GM19035 (cell line): ENCODE results near the gene LGALS14.
"Not testable (repeated sequence)": the region's sequence is repeated elsewhere in the genome, so short reads cannot be mapped to it uniquely, and the experiment has no call there.

Source experiments
- ATAC-seq: cut with Tn5 transposase; IDR thresholded peaks from one replicate; pipeline ENCODE4 v1.9.1; 2021; ENCODE audit not compliant: unreplicated experiment

Gene LGALS14

GRCh38 chr19:39695759-39696158, 8.5 kb upstream of the LGALS14 start:
- no peak for ATAC-seq

DNA sequence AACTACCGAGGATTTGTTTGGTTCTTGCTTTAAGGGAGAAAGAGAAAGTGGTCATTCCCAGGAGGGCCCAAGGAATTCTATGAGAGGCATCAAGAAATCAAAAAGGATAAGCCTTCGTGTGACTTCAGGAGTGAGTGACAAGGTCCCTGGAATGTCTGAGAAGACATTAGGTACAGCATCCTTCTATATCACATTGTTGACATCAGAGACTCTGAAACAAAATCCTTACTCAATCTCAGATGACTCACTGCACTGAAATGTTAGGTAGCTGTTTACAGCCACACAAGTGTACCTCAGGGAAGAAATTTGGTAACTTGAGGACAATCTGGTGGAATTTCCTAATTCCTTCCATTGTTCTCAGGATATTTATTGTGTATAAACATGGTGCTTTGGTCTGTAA, 7.9 kb upstream of the LGALS14 start:
- no peak for ATAC-seq

GRCh38 chr19:39698535-39698934, 5.7 kb upstream of the LGALS14 start:
- no peak for ATAC-seq

DNA sequence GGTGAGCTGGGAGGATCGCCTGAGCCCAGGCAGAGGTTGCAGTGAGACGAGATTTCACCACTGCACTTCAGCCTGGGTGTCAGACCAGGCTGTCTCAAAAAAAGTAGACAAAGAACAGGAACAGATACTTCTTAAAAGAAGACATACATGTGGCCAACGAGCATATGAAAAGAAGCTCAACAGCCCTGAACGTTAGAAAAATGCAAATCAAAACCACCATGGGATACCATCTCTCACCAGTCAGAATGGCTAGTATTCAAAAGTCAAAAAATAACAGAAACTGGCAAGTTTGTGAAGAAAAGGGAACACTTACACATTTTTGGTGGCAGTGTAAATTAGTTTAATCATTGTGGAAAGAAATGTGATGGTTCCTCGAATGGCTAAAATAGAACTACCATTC, 3.0 kb upstream of the LGALS14 start:
- ATAC-seq: no peak

GRCh38 chr19:39705578-39706188, 1.4 kb downstream of the LGALS14 start:
- no peak for ATAC-seq

DNA sequence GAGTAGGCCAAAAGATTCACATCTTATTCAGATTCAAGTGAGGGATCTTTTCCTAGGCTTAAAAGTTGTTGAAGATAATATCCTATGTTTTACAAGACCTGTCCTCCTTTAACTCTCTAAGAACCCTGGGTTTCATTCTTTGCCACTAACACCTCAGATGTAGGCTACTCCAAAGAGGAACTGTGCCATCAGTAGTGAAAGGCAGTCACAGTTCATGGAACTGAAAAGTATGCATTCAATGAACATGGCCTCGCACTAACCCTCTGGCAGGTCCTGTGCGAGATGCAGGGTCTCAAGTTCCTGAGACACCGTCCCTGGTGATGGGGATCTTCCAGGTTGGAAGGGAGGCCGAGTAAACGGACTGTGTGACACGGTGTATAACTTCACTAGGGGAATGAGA, 4.3 kb downstream of the LGALS14 start:
- no peak for ATAC-seq

GRCh38 chr19:39709026-39709872, 5.0 kb downstream of the LGALS14 start:
- no peak for ATAC-seq

DNA sequence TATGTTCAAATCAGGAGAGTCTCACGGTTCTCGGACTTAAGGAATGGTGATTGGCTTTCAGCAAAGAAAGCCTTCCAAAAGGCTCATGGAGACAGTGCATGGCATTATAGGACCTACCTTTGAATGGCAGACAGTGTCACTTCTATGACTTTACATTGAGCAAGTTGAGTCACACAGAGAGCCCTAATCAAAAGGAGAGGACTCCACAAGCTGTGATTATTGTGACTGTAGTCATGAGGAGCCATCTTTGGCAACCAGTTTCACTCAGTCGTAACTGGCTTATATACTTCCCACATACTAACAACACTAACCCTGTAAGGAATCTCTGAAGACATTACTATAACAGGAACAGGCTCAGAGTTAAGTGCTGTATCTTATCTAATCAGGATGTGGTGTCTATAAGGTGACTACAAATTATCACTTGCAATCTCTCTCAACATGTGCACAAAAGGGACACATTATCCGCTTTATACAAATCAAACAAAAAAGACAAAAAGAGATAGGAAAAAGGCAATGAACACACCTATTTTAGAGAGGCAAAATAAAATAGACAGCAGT, 6.1 kb downstream of the LGALS14 start:
- no peak for ATAC-seq

GRCh38 chr19:39720144-39720543, 15.9 kb downstream of the LGALS14 start:
- not testable (repeated sequence) for ATAC-seq

- no peak for ATAC-seq
Measured at GRCh38 chr19:39725995-39726394, 21.7 kb downstream of the LGALS14 start.

DNA sequence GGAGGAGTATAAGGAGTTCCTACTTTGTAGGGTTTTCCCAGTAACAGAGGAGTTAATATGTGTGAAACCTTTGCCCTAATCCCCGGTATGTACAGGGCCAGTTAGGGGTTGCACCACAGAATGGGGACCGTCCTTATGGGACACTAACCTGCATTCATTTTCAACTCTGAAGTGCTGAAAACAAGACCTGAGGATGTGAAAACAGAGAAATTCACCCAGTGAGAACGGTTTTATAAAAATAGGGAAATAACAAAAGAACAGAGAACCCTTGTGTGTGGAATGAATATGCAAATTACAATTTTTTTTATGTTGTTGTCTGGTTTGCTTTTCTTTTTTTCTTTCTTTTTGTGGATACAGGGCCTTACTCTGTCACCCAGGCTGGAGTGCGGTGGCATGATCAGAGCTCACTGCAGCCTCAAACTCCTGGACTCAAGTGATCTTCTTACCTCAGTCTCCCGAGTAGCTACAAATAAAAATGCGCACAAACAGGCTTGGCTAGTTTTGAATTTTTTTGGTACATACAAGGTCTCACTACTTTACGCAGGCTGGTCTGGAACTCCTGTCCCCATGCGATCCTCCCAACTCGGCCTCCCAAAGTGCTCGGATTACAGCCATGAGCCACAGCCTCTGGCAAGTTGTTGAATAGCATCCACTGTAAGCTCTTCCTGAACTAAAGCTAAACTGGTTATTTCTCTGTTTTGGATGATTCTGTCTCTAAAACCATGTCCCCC, 23.0 kb downstream of the LGALS14 start:
- ATAC-seq: no peak

DNA sequence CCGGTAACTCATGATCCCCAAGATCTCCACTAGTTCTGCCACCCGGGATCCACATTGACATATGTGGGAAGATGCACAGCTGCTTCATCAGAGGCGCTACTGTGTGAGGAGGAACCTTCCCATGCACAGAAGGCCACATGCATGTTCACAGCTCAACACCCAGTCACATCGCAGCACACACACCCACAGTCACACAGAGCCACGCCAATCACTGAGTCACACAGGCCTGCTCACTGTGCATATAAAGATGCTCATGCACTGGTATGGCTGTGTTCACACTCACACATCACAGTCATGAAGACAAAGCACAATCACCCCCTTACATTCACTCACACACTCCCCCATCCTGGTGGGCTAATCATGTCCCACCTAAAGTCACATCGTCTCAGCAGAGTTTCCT, 23.8 kb downstream of the LGALS14 start:
- ATAC-seq: no peak

DNA sequence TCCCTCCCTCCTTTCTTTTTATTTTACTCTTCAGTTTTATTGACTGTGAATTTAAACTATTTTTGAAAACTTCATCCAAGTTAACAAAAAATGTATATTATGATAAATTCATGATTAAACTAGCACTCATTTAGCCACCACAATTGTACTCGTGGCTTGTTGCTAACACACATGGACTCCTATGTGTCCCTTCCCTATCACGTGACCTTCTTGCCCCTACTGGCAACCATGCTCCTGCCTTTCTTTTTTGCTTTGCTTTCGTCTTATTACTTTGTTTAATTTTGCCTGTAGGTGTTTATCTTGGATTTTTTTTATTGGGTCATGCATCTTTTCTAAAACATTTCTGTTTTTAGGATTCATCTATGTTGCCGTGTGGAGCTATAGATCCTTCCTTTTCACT, 25.3 kb downstream of the LGALS14 start:
- no peak for ATAC-seq

DNA sequence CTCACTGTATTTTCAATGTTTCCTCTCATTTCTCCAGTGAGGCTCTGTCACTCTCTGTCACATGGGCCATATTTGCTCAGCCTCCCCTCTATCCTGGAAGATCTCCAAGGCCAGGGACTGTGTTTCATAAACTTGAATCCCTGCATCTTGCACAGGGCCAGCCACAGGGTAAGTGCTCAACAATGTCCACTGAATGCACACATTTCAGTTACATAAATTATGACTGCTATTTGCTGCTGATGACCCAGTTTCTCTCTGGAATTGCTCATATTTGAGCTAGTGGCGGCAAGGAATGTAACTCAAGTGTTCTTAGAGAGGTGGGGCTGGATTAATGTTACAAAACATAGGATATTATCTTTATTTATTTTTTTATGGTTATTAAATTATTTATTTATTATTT, 27.4 kb downstream of the LGALS14 start:
- ATAC-seq: no peak

DNA sequence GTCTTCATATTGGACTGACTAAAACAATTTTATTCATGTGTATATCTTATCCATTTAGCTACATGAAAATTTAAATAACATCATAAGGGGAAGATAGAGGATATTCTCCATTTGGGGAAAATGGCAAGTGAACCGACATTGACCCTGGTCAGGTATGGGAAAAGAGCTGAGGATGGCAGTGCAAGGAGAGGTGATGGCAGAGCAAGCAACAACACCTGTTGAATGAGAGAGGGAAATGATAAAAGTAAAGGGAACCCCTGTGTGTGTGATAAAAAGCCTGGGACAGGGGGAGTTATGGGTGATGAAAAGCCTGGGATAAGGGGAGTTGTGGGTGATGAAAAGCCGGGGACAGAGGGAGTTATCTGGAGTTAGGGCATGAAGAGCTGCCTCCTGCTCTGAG, 29.6 kb downstream of the LGALS14 start:
- ATAC-seq: no peak

- no peak for ATAC-seq
Measured at GRCh38 chr19:39735688-39736087, 31.4 kb downstream of the LGALS14 start.

GRCh38 chr19:39736088-39736487, 31.8 kb downstream of the LGALS14 start:
- ATAC-seq: no peak

GRCh38 chr19:39737351-39737750, 33.1 kb downstream of the LGALS14 start:
- no peak for ATAC-seq

DNA sequence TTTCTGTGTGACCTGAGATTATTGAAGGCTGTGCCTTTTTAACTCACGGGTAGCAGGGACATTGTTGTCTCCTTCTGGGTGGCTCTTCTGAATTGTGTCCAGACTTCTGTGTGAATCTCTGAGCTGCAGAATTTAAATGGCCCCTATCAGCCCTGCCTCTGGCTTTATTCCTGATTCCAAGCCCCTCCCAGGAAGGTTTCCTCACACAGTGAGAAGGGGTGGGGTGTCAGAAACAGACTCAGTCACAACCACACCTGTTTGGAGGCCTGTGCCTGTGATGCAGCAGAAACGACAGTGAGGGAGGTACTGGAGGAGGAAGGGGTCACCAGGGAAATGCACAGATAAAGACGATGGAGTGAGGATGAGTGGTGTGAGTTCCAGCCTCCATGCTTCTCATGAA, 33.6 kb downstream of the LGALS14 start, which contains the start of gene CLC:
TSS of gene CLC (minus strand) at position 139 of the 400 bp plus-strand sequence. CDS start at position 62, 77 bp downstream.
- no peak for ATAC-seq

DNA sequence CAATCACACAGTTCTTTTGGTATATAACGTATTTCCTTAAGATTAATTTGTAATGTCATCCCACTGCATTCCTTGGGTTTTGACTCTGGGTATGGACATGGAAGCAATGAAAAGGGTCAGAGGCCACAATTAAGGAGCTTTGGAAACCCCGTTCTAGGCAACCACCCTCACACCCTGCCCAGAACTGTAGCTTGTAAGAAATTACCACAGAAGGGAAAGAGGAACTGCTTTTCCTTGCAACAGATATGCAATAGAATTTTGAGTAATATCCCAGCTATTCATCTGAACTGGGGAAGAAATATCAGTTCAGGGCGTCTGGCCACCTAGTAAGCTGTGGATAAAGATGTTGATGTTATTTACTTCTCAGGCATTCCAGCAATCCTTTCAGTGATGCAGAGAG, 34.5 kb downstream of the LGALS14 start:
- no peak for ATAC-seq

- no peak for ATAC-seq
Measured at GRCh38 chr19:39740395-39740794, 36.1 kb downstream of the LGALS14 start.

GRCh38 chr19:39745643-39746042, 41.4 kb downstream of the LGALS14 start:
- ATAC-seq: no peak
